Epithelial cell of prostate (primary cell): ENCODE results near the gene SYVN1.
"Not testable (repeated sequence)": the region's sequence is repeated elsewhere in the genome, so short reads cannot be mapped to it uniquely, and the experiment has no call there.

Source experiments
- DNase-seq: peaks from one replicate; pipeline ENCODE4 v3.0.0-alpha.2; 2011; ENCODE audit warnings: low read depth, low spot score
- H3K27ac ChIP-seq: fragments of 450-650 bp; 2 replicates; pipeline ENCODE4 v1.5.1; 2017; ENCODE audit warnings: mild to moderate bottlenecking

SYVN1 gene

DNA sequence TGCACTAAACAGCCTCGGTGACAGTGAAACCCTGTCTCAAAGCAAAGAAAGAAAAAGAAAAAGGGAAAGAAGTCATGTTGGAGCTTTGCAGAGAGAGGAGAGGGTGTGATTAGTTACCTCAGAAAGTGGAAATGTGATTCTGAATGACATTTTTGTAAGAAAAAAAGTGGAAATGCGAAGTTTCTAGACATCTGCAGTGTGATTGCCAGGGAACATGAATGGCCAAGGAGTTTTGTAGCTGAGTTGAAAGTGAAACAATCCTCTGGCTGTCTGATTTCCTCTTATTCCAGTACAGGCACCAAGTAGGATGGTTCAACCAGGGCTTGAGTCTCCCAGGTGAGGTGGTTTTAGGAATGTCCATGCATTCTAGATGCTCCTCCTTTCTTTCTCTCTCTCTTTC lies 17.8 kb upstream of the SYVN1 start:
- peak overlapping the region; percentile 80 for H3K27ac ChIP-seq

GRCh38 chr11:65151331-65151899 lies 17.1 kb upstream of the SYVN1 start:
- peak overlapping the region; percentile 80 for H3K27ac ChIP-seq
- no peak for DNase-seq

More for the DNA sequence above, 17.8 kb upstream of the SYVN1 start:
- DNase-seq = no peak

DNA sequence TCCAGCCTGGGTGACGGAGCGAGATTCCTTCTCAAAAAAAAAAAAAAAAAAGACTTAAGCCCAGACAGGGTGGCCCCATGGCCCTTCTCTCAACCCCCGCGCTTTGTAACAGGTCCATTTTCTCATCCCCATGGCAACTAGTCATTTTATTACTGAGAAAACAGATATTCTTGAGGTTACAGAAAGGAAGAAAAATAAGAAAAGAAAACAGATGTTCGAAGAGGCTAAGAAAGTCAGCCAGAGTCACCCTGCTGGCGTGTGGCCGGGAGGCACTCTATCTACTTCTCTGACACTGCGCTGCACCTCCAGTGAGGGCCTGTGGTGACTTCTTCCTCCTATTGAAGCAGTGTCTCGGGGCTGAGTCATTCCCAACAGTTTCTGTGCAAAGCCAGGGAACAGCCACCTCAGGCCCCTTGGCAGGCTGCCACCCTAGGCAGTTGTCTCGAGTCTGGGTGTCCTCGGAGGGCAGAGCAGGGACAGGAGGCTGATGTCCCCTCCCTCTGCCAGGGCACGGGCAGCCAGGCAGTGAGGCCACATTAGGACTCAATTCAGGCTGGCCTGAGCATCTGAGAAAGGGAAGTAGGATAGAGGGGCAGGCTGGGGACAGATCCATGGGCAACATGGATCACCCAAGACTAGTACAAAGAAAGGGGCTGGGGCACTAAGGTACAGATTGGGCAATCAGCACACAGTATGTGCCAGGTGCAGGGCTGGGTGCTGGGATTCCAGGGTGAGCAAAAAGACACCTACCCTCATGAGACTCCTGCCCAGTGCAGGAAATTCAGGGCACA lies 16.4 kb upstream of the SYVN1 start:
- peak; percentile 70 for DNase-seq
- peak overlapping the region; percentile 80 for H3K27ac ChIP-seq

DNA sequence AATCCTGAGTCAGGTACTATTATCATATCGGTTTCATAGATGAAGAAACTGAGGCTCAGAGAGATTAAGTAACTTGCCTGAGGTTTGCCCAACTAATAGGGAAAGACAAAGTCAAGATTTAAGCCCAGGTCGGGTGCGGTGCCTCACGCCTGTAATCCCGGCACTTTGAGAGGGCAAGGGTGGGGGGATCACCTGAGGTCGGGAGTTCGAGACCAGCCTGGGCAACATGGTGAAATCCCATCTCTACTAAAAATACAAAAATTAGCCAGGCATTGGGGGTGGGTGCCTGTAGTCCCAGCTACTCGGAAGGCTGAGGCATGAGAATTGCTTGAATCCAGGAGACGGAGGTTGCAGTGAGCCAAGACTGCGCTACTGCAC lies 15.8 kb upstream of the SYVN1 start:
- H3K27ac ChIP-seq = peak overlapping the region; percentile 80
- DNase-seq = not testable (repeated sequence)

DNA sequence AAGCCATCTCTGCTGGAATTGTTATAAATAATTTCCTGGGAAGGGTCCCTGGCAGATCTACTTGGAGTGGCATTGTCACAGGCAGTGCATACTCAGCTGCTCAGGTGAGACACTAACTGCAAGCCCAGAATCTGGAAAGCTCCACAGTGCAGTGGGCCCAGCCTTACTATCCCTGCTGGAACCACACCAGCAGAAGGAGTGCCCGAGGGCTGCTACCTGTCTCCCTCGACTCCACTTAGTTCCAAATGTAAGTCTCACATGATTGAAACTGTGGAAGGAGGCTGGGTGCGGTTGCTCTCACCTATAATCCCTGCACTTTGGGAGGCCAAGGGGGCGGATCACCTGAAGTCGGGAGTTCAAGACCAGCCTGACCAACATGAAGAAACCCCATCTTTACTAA lies 14.3 kb upstream of the SYVN1 start:
- no peak for DNase-seq
- no peak overlapping the region for H3K27ac ChIP-seq

DNA sequence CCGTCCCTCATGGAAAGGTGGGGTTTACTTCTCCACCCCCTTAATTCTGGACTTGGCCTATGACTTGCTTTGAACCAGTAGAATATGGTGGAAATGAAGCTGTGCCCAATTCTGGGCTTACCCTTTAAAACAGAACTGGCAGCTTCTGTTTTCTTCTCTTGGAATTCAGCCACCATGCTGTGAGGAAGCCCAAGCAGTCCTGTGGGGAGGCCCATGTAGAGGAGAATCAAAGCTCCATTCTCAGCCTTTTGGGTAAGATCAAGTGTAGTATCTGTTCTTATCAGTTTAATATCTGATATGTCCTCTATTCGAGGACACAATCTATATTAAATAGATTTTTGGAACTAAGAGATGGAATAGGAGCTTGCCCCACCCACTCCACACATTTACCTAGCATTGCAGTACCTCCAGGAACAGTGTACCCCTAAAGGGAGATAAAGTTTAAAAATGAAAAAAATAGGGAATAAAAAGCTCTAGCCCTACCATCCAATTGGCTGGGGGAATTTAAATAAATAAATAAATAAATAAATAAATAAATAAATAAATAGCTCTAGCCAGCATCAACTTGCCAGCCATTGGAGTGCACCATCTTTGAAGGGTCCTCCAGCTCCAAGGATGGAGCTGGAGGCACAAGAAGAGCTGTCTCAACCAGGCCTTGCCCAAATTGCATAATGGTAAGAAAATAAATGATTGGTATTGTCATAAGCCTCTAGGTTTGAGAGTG lies 13.2 kb upstream of the SYVN1 start:
- H3K27ac ChIP-seq = no peak overlapping the region
- DNase-seq = no peak

- no peak for DNase-seq
- H3K27ac ChIP-seq = no peak overlapping the region
These were observed 7.7 kb upstream of the SYVN1 start for GRCh38 chr11:65141896-65142494.

DNA sequence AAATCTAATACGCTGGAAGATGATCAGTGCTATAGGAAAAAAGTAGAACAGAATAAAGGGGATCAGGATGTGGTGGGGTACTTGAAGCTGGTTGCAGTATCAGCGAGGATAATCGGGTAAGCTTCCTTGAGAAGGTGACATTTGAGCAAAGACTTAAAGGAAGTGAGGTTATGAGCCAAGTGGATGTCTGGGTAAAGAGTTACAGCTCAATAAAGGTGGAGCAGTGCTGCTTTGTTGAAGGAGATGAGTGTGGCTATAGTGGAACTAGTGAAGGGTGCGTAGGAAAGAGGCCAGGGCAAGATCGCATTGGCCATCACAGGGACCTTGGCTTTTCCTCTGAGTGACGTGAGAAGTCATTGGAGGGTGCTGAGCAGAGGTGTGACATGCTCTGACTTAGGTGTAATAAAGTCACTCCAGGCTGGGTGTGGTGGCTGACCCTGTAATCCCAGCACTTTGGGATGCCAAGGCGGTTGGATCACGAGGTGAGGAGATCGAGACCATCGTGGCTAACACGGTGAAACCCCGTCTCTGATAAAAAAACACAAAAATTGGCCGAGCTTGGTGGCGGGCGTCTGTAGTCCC lies 2.3 kb upstream of the SYVN1 start:
- no peak for DNase-seq
- H3K27ac ChIP-seq = no peak overlapping the region

- H3K27ac ChIP-seq = peak overlapping the region; percentile 97
- DNase-seq = no peak
These were observed 1.4 kb upstream of the SYVN1 start for GRCh38 chr11:65135633-65136145.

- DNase-seq = peak; percentile 91
- peak overlapping the region; percentile 97 for H3K27ac ChIP-seq
These were observed 773 bp upstream of the SYVN1 start for GRCh38 chr11:65134952-65135632.

DNA sequence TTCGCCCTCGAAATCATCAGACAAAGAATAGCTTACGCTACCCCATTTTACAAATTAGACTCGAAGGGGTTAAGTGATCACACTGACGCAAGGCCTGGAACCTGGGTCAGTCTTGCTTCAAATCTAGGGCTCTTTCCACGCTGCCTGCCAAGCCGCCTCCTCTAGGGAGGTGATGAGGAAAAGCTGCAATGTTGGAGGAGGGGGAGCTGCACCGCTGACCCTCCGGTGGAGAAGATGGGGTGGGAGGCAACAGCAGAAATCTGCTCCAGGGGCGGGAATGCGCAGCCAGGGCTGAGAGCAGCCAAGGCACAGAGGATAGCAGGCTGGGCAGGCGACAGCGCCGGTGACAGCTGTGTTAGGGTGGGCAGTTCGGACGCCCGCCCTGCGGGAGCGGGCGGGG lies 595 bp downstream of the SYVN1 start:
- H3K27ac ChIP-seq = peak overlapping the region; percentile 97
- DNase-seq = no peak

DNA sequence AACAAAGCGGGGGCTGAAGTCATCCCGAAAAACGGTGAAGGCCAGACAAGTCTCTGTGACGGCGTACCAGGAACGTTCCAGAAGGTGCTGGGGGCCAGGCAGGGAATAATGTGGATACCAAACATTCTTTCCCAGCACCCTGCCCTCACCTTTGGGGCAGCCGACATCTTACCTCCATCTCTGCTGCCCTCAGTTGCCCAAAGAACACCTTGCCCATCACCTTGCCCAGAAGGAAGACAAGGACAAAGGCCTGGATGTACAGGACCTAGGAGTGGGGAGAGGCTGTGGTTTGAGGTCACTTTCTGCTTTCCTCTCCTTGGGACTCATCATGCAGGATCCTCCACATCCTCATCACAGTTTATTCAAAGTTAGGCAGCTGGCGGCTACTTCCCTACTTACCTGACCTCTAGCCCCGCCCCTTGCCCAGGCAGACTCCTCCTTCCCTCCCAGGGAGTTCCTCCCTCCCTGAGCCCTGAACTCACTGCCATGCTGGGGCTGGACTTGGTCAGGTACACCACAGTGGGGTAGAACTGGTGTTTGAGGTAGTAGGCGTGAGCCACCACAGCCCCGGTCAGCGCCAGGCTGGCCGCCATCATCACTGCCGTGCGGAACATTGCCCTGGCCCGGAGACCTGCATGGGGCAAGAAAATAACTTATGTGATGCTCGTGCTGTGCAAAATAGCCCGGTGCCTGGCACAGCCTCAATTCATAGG lies 1.2 kb downstream of the SYVN1 start:
- peak overlapping the region; percentile 97 for H3K27ac ChIP-seq
- DNase-seq = no peak

DNA sequence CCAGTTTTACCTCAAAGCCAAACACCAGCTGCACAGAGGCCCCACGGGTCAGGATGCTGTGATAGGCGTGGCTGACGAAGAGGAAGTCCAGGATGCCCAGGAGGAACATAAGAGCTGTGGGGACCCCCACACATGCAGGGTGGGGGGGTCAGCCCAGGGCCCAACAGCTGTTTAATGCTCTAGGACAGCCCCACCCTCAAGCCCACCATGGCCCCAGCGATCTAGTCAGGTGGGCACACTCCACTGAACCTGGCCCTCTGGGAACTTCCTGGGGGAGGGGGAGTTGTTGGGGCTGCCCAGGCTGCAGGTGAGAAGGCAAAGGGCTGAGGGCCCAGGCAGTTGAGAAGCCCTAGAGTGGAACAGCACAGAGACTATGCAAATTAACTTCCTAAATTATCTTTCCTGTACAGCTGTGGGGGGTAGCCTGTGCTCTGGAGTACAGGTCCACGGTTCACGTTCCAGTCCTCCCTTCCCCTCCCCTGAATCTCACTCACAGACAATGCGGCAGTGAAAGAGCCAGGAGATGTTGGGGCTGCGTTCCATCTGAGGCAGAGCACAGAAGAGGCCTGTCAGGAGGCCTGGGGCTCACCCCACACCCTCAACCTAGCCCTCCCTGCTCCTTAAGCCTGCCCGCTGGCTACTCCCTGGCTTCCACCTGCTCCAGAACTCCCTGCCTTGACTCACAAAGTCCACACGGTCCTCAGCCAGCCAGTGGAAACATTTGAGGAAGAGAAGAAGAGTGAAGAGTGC lies 1.9 kb downstream of the SYVN1 start:
- H3K27ac ChIP-seq = peak overlapping the region; percentile 97
- DNase-seq = no peak

- no peak for DNase-seq
These were observed 2.5 kb downstream of the SYVN1 start for GRCh38 chr11:65131895-65132237.

DNA sequence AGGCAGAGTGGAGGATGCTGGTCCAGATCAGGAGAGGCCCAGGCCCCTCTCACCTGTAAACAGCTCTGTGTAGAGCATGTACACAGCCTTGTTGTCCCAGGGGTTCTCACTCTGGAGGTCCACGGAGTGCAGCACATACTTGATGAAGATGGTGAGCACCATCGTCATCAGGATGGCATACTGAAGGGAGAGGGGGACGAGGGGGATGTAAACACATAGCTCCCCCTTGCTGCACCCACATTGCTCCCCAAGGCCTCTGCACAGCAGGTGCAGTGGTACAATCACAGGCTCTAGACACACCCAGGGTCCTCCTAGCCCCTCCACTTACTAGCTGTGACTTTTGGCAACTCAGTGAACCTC lies 2.9 kb downstream of the SYVN1 start:
- no peak for DNase-seq
- no peak overlapping the region for H3K27ac ChIP-seq

More at GRCh38 chr11:65131895-65132237, 2.5 kb downstream of the SYVN1 start:
- no peak overlapping the region for H3K27ac ChIP-seq

- DNase-seq = no peak
- no peak overlapping the region for H3K27ac ChIP-seq
These were observed 3.5 kb downstream of the SYVN1 start for GRCh38 chr11:65130631-65131416.

DNA sequence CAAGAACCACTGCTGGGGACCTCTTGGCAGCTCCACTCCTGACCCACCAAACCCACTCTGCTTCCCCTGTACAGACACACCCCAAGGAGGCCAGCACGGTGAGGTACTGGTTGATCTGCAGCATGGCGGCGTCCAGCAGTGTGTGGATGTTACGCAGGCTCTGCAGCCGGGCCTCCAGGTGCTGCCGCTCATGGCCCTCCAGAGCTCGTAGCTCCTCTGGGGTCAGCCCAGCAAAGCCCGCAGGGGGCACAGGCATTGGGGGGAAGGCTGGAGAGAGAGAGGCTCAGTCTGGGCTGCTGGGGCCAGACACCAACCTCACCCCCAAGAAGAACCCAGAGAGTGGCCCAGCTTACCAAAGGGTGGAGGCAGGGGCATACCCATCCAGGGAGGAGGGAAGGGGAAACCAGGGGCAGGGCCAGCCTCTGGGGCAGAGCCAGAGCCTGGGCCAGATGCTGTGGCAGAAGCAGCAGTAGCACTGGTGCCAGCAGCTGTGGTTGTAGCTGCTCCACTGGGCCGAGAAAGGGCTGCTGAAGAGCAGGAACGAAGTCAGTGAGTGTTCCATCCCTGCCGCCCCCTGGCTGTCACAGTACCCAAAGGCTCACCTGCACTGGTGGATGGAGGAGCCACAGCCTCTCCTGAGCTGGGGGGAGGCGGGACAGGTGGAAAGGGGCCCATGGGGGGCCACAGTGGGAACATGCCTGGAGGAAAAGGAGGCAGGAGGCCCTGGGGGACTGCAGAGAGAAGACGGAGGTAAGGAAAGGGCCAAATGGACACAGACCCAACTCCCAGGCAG lies 4.5 kb downstream of the SYVN1 start:
- DNase-seq = no peak
- no peak overlapping the region for H3K27ac ChIP-seq
